Smooth muscle cell of trachea (primary cell): ENCODE measurements around the gene SAP130. TPM values are rescaled to one million over a fixed set of nuclear protein-coding genes. Genes with fewer than 3 reads are reported as not detected.

Experiments used
- total RNA-seq: library from RNA; depleted of rRNA; stranded (reverse); fragments of >200 nt; gene quantifications from 2 replicates; pipeline ENCODE4 v1.2.1, GENCODE V29; 2014

Gene SAP130
- 5.1 TPM in 2 replicates for total RNA-seq

DNA sequence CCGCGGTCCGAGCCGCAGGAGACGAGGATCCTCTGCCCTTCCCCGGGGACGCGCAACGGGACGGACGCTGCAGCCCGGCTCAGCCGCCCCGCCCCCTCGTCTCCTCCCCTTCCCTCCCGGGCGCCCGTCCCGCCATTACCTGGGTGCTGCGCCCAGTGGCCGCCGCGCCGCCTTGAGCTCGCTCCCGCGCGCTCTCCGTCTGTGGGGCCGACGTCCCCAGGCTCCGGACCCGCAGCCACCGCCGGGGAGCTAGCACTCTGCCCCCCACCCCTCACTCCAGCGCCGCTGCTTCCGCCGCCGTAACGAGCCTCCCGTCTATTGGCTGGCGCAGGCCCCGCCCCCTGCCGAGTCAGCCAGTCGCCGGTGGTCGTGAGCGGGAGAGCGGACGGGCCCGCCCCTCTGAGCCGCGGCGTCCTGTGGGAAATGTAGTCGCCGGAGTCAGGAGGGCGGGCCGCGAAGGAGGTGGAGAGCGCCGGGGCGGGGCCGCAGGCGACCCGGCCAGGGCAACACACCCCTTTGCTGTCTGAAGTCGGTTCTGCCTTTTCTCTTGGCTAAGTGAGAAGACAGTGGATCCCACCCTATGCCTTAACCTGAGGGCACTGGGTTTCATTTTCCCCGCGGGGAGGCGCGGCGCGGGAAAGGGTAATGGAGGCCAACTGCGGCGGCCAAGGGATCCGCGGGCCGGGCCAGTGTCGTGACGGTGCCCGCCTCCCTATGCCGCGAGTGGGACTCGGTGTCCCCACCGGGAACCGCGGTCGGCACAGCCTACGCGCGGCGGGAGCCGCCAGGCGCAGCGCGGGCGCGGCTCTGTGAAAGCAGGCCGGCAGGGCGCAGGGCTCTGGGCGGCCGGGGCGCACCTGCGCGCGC lies at the start of gene SAP130:
Gene SAP130, minus strand, starts transcription at position 259 of the 867 bp plus-strand sequence. CDS start 1,767 bp downstream, outside the sequence.

Other genes starting within 250 kb of the SAP130 start
- gene WDR33, start 216.9 kb downstream of the SAP130 start, total RNA-seq: 27.3 and 32.4 TPM in 2 replicates
- gene POLR2D, start 169.9 kb downstream of the SAP130 start, total RNA-seq: 18.2 and 18.5 TPM in 2 replicates
- 10.2 and 12.9 TPM in 2 replicates for gene AMMECR1L, start 142.1 kb downstream of the SAP130 start, total RNA-seq
- 71.6 and 102 TPM in 2 replicates for gene UGGT1, start 63.1 kb upstream of the SAP130 start, total RNA-seq